Keratinocyte (primary cell): ENCODE results near the gene RUSC2. TPM values are rescaled to one million over a fixed set of nuclear protein-coding genes. Genes with fewer than 3 reads are reported as not detected.
A peak's percentile ranks its signal among the peaks of the same experiment; 100 is the strongest.
"Not testable (repeated sequence)": the region's sequence is repeated elsewhere in the genome, so short reads cannot be mapped to it uniquely, and the experiment has no call there.

Experiments
- DNase-seq: peaks from one replicate; pipeline ENCODE4 v3.0.0-alpha.2; 2011; ENCODE audit warnings: low read depth, missing footprints, low spot score
- FAIRE-seq: peaks from 2 replicates; lab custom pipeline; 2011; peaks lifted over from hg19 to GRCh38; lab: Jason Lieb, UNC
- H2AFZ ChIP-seq: 2 replicates; pipeline ENCODE4 v1.6.0; 2012; ENCODE audit warnings: low read length, control low read depth, inconsistent platforms; ENCODE audit not compliant: control insufficient read depth
- H3K27ac ChIP-seq: 2 replicates; pipeline ENCODE4 v1.5.1; 2011; ENCODE audit warnings: low read length; ENCODE audit not compliant: control insufficient read depth, insufficient read depth
- H3K27me3 ChIP-seq: 3 replicates; pipeline ENCODE4 v1.6.0; 2011; ENCODE audit warnings: low read length; ENCODE audit not compliant: control insufficient read depth, insufficient read depth; ENCODE audit errors: extremely low read depth
- H3K36me3 ChIP-seq, 2 experiments: 2 replicates in 1 of 2; 3 replicates in 1 of 2; pipeline ENCODE4 v1.5.1; 2011; ENCODE audit warnings: low read length in 2 of 2, mild to moderate bottlenecking in 1 of 2; ENCODE audit not compliant: control insufficient read depth in 2 of 2, insufficient read depth in 2 of 2; ENCODE audit errors: extremely low read depth in 1 of 2
- H3K4me1 ChIP-seq: 3 replicates; pipeline ENCODE4 v1.5.1; 2011; ENCODE audit warnings: low read length; ENCODE audit not compliant: control insufficient read depth, insufficient read depth; ENCODE audit errors: extremely low read depth
- H3K4me2 ChIP-seq: 3 replicates; pipeline ENCODE4 v1.6.0; 2011; ENCODE audit warnings: low read depth, low read length; ENCODE audit not compliant: control insufficient read depth, insufficient read depth; ENCODE audit errors: extremely low read depth
- H3K4me3 ChIP-seq, 3 experiments: fragments of 200-600 bp in 1 of 3; sonication (generic) in 1 of 3; 2 replicates in 2 of 3; 3 replicates in 1 of 3; pipeline ENCODE4 v1.5.1; 2011 to 2016; ENCODE audit warnings: low read length in 3 of 3, mild to moderate bottlenecking in 3 of 3, control low read depth in 2 of 3, inconsistent platforms in 1 of 3, low read depth in 1 of 3, mixed read lengths in 1 of 3, mixed run types in 1 of 3, moderate library complexity in 1 of 3; ENCODE audit not compliant: control insufficient read depth in 2 of 3, insufficient read depth in 2 of 3; ENCODE audit errors: extremely low read depth in 1 of 3
- H3K79me2 ChIP-seq: 2 replicates; pipeline ENCODE4 v1.6.0; 2012; ENCODE audit warnings: low read length; ENCODE audit not compliant: control insufficient read depth, insufficient read depth
- H3K9ac ChIP-seq: 3 replicates; pipeline ENCODE4 v1.6.0; 2011; ENCODE audit warnings: low read length; ENCODE audit not compliant: control insufficient read depth, insufficient read depth; ENCODE audit errors: extremely low read depth
- H3K9me1 ChIP-seq: 3 replicates; pipeline ENCODE4 v1.6.0; 2011; ENCODE audit warnings: low read length; ENCODE audit not compliant: control insufficient read depth, insufficient read depth; ENCODE audit errors: extremely low read depth
- H3K9me3 ChIP-seq: 2 replicates; pipeline ENCODE4 v1.5.1; 2012; ENCODE audit warnings: low read depth, low read length; ENCODE audit not compliant: control insufficient read depth
- H4K20me1 ChIP-seq: 3 replicates; pipeline ENCODE4 v1.6.0; 2011; ENCODE audit warnings: low read length; ENCODE audit not compliant: control insufficient read depth, insufficient read depth; ENCODE audit errors: extremely low read depth
- EZH2 ChIP-seq: IDR thresholded peaks from one replicate; pipeline ENCODE4 v1.6.1; 2012; ENCODE audit warnings: inconsistent platforms, mild to moderate bottlenecking, low read length, moderate library complexity
- dilution Hi-C: fragments of 300-500 bp; cut with MboI; formaldehyde crosslinking; loops from one replicate; pipeline ENCODE4 v1.7.0; 2020; ENCODE audit warnings: low sequenced_read_pairs; ENCODE audit not compliant: extremely low pct_ligation_motif_present
- polyA plus RNA-seq, 5 experiments: library from polyadenylated mRNA; depleted of rRNA in 3 of 5; stranded (reverse) in 3 of 5; stranded (forward) in 1 of 5; unstranded in 1 of 5; fragments of >200 nt; gene quantifications; 1 replicate in 1 of 5; 2 replicates in 3 of 5; 3 replicates in 1 of 5; pipeline versions ENCODE4 v1.2.1 to v1.2.3, GENCODE V29; 2011 to 2012; ENCODE audit warnings: missing spikeins in 2 of 5, low read depth in 1 of 5, low replicate concordance in 1 of 5
- TF ChIP-seq, protein P1 (sequence below), 3 experiments: IDR thresholded peaks in 1 of 3; conservative IDR thresholded peaks in 1 of 3; optimal IDR thresholded peaks in 1 of 3; 2 replicates in 2 of 3; 3 replicates in 1 of 3; pipeline versions ENCODE3 to v1.5.1; 2011; ENCODE audit warnings: low read length in 3 of 3, mild to moderate bottlenecking in 3 of 3, moderate library complexity in 2 of 3, control low read depth in 1 of 3, inconsistent platforms in 1 of 3; ENCODE audit not compliant: insufficient read depth in 2 of 3; ENCODE audit errors: extremely low read depth in 1 of 3

The RUSC2 gene
- polyA plus RNA-seq, 1 donor (not counting 4 experiments of a cell fraction or from before 2014, with no cell fraction given): 4.2 TPM

DNA sequence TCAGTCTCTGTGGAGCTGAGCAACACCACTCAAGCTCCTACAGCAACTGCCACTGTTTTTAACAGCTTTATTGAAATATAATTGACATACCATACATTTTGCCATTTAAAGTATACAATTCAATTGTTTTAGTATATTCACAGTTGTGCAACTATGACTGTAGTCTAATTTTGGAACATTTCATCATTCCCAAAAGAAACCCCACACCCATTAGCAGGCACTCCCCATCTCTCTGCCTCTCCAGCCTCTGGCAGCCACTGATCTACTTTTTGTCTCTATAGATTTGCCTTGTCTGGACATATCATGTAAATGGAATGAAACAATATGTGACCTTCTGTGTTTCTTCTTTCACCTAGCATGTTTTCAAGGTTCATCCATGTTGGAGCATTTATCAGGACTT is 43.5 kb downstream of the RUSC2 start:
- H3K4me2 ChIP-seq: no peak overlapping the region
- DNase-seq (no peak), FAIRE-seq (no peak)
- H4K20me1 ChIP-seq: no peaks in the 10 kb centered on the region
- dilution Hi-C loops: no loop called here
- H3K4me3 ChIP-seq: no peak overlapping the region
- TF ChIP-seq, protein P1, sequence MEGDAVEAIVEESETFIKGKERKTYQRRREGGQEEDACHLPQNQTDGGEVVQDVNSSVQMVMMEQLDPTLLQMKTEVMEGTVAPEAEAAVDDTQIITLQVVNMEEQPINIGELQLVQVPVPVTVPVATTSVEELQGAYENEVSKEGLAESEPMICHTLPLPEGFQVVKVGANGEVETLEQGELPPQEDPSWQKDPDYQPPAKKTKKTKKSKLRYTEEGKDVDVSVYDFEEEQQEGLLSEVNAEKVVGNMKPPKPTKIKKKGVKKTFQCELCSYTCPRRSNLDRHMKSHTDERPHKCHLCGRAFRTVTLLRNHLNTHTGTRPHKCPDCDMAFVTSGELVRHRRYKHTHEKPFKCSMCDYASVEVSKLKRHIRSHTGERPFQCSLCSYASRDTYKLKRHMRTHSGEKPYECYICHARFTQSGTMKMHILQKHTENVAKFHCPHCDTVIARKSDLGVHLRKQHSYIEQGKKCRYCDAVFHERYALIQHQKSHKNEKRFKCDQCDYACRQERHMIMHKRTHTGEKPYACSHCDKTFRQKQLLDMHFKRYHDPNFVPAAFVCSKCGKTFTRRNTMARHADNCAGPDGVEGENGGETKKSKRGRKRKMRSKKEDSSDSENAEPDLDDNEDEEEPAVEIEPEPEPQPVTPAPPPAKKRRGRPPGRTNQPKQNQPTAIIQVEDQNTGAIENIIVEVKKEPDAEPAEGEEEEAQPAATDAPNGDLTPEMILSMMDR (optimal IDR thresholded peaks at IDR 0.05 in 1 of 3, IDR thresholded peaks at IDR 0.05 in 1 of 3, conservative IDR thresholded peaks at IDR 0.05 in 1 of 3; ENCODE audit: extremely low read depth in 1 of 3, insufficient read depth in 2 of 3, low read length in 3 of 3): no peak
- TF ChIP-seq EZH2: no peak
- no peaks in the 10 kb centered on the region for H3K27me3 ChIP-seq
- H3K4me1 ChIP-seq: peaks cover 15% of the 10 kb centered on the region
- no peak overlapping the region for H2AFZ ChIP-seq
- no peaks in the 10 kb centered on the region for H3K9me1 ChIP-seq
- H3K27ac ChIP-seq: no peak overlapping the region
- H3K9ac ChIP-seq: no peak overlapping the region
- H3K79me2 ChIP-seq: peaks cover 12% of the 10 kb centered on the region
- H3K36me3 ChIP-seq: no peaks in the 10 kb centered on the region
- no peaks in the 10 kb centered on the region for H3K9me3 ChIP-seq

DNA sequence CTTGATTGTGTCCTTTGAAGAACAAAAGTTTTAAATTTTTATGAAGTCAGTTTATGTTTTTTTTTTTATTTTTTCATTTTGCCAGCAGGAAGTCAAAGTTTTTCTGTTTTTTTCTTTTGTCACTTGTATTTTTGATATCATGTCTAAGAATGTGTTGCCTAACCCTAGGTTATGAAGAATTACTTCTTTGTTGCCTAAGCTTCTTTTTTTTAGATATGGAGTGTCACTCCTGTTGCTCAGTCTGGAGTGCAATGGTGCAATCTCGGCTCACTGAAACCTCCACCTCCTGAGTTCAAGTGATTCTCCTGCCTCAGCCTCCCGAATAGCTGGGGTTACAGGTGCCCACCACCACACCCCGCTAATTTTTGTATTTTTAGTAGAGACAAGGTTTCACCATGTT is 45.0 kb downstream of the RUSC2 start:
- H3K36me3 ChIP-seq, H3K27me3 ChIP-seq, H3K79me2 ChIP-seq, FAIRE-seq, H3K4me3 ChIP-seq, H4K20me1 ChIP-seq, H2AFZ ChIP-seq, dilution Hi-C loops, H3K4me2 ChIP-seq, DNase-seq, H3K9me1 ChIP-seq, H3K9me3 ChIP-seq, H3K9ac ChIP-seq, H3K27ac ChIP-seq: not testable (repeated sequence)
- H3K4me1 ChIP-seq: peaks cover 30% of the 10 kb centered on the region

DNA sequence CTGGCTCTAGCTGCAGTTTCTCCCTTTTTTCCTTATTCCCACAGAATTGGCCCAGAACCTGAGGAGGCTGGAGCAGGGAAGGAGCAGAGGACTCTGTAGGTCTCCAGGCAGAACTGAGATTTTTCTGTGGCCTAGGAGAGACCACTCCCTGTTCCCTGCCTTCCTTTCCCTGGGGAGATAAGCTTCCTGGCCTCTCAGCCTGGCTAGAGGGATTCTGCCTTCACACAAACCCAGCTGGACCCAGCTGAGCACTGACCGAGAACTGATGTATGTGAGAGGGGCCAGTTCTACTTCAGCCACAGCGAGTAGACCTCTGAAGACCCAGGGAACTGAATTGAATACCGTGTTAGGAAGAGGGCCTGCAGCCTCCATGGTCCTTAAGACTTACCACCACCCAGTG is 48.0 kb downstream of the RUSC2 start:
- H3K27me3 ChIP-seq: no peaks in the 10 kb centered on the region
- no peak overlapping the region for H3K4me2 ChIP-seq
- no peaks in the 10 kb centered on the region for H3K9me1 ChIP-seq
- peaks cover 35% of the 10 kb centered on the region for H3K4me1 ChIP-seq
- dilution Hi-C loops: no loop called here
- no peaks in the 10 kb centered on the region for H3K9me3 ChIP-seq
- TF ChIP-seq EZH2: no peak
- TF ChIP-seq, protein P1 (optimal IDR thresholded peaks at IDR 0.05 in 1 of 3, IDR thresholded peaks at IDR 0.05 in 1 of 3, conservative IDR thresholded peaks at IDR 0.05 in 1 of 3; ENCODE audit: extremely low read depth in 1 of 3, insufficient read depth in 2 of 3, low read length in 3 of 3): no peak
- no peaks in the 10 kb centered on the region for H4K20me1 ChIP-seq
- H3K4me3 ChIP-seq: no peak overlapping the region
- DNase-seq: no peak
- FAIRE-seq: no peak
- peaks cover 20% of the 10 kb centered on the region for H3K79me2 ChIP-seq
- no peaks in the 10 kb centered on the region for H3K36me3 ChIP-seq
- peak overlapping the region; percentile 77 for H3K27ac ChIP-seq
- no peak overlapping the region for H3K9ac ChIP-seq
- H2AFZ ChIP-seq: no peak overlapping the region
